HG02623 (cell line): ENCODE results near the gene VARS2.
"Not testable (repeated sequence)": the region's sequence is repeated elsewhere in the genome, so short reads cannot be mapped to it uniquely, and the experiment has no call there.

Experiments used
- ATAC-seq: cut with Tn5 transposase; IDR thresholded peaks from one replicate; pipeline ENCODE4 v1.9.1; 2021; ENCODE audit warnings: moderate library complexity; ENCODE audit not compliant: unreplicated experiment

VARS2 gene

DNA sequence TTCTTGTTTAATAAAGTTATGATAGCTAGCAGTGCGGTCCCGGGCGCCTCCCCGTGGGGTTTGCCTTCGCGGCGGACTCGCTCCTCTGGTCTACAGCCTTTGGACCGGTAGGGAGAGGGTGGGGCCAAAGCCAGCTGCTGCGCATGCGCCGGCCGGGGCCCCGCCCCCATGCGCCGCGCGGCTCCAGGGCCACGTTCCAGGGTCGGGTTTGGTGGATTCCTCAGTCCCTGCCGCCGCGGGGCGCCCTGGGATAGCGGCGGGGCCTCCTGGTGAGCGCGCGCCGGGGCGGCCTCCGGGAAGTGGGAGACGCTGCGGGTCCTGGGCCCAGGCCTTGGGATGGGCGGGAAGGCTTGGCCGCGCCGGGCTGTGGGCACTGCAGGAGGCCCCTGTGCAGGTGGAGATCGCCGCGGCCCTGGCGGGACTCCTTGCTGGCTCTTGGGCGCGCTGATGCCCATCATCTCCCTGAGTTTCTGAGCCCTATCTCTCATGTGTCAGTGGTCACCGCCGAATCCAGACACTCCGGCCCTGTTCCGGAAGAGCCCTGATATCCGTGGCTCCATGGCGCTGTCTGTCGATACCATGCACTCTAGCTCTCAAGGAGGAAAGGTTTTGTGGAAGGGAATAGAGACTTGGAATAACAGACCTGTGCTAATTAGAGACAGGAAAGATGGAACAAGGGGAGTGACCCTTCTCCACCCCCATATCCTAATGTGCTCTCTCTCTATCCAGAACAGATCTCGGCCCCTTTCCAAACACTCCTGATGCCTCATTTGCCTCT, at the start of gene VARS2:
TSS of gene VARS2 (plus strand) at position 163 of the 778 bp plus-strand sequence. CDS start at position 762, 599 bp downstream.
- peak; percentile 75 for ATAC-seq

DNA sequence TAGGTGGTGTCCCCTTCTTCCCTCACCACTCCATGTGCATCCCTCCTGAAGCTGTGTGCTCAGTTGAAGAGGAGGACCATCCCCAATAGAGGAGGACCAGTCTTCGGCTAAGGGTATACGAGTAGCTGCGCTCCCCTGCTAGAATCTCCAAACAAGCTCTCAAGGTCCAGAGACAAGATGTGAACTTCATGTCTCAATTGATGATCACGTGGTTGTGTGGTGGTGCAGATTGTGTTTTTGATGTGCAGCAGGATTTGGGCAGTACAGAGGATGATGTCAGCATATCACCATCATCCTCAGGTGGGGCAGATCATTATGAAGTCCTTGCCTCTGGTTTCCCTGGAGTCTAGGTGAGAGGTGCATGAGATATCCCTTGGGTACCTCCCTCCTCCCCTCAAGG, 49.7 kb upstream of the VARS2 start:
- ATAC-seq: no peak

DNA sequence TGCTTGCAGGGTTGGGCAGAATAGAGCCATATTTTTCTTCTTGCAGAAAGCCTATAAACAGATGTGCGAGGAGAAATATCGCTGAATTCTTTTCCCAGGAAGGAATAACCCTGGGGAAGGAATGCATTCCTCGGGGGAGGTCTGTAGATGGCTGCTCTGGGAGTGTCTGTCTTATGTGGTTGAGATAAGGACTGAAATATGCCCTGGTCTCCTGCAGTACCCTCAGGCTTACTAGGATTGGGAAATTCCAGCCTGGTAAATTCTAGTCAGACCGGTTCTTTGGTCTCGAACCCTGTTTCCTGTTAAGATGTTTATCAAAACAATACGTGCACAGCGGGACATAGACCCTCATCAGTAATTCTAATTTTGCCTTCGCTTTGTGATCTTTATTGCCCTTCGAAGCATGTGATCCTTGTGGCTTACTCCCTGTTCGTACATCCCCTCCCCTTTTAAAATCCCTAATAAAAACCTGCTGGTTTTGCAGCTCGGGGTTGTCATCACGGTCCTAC, 44.7 kb upstream of the VARS2 start:
- not testable (repeated sequence) for ATAC-seq

DNA sequence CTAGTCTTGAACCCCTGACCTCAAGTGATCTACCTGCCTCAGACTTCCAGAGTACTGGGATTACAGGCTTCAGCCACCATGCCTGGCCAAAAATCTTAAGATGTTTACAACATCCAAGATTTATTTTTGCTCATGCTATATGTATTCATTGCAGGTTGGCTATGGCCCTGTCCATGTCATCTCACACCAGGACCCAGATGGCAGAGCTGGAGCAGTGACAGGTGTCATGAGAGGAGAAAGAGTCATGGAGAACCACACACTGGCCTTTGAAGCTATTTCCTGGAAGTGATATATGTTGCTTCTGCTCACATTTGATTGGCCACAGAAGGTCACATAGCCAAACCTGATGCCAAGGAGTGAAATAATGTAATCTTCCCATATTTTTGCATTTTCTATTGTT, 43.5 kb upstream of the VARS2 start:
- no peak for ATAC-seq

DNA sequence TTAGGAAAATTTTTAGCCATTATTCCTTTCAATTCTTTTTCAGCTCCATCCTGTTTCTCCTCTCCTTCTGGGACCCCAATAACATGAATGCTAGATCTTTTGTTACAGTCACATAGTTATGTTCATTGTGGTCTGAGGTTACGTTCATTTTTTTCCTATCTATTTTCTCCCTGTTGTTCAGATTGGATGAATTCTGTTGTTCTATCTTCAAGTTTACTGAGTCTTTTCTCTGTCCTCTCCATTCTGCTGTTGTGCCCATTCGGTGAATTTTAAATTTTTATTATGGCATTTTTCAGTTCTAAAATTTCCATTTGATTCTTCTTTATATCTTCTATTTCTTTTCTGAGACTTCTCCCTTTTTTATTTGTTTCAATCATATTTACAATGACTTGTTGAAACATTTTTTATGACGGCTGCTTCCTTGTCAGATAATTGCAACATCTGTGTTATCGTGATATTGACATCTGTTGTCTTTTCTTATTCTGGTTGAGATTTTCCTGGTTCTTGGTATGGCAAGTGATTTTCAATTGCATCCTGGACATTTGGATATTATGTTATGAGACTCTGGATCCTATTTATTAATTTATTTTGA, 42.4 kb upstream of the VARS2 start:
- ATAC-seq: no peak

DNA sequence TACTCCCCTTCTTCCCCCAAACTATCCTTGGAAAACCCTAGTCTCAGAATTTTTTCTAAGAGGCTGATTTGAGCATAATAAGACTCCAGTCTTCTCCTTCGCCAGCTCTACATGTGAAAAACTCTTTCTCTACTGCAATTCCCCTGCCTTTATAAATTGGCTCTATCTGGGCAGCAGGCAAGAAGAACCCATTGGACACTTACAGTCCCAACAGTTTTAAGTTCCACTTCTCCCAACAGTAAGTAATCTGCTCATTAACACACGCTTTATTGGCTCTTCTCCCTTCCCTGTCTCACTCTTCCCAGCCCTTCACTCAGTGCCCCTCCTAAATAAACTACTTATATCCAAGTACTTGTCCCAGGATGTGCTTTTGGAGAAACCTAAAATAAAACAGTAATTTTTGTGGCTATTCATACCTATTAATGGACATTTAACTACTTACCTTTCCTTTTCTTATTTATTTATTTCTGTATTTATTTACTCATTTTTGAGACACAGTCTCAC, 40.8 kb upstream of the VARS2 start:
- ATAC-seq: no peak

DNA sequence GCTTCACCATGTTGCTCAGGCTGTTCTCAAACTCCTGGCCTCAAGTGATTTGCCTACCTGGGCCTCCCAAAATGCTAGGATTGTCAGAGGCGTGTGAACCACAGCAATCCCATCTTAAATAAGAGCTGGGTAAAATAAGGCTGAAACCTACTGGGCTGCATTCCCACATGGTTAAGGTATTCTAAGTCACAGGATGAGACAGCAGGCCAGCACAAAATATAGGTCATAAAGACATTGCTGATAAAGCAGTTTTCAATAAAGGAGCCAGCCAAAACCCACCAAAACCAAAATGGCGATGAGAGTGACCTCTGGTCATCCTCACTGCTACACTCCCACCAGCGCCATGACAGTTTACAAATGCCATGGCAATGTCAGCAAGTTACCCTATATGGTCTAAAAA, 40.2 kb upstream of the VARS2 start:
- ATAC-seq: not testable (repeated sequence)

DNA sequence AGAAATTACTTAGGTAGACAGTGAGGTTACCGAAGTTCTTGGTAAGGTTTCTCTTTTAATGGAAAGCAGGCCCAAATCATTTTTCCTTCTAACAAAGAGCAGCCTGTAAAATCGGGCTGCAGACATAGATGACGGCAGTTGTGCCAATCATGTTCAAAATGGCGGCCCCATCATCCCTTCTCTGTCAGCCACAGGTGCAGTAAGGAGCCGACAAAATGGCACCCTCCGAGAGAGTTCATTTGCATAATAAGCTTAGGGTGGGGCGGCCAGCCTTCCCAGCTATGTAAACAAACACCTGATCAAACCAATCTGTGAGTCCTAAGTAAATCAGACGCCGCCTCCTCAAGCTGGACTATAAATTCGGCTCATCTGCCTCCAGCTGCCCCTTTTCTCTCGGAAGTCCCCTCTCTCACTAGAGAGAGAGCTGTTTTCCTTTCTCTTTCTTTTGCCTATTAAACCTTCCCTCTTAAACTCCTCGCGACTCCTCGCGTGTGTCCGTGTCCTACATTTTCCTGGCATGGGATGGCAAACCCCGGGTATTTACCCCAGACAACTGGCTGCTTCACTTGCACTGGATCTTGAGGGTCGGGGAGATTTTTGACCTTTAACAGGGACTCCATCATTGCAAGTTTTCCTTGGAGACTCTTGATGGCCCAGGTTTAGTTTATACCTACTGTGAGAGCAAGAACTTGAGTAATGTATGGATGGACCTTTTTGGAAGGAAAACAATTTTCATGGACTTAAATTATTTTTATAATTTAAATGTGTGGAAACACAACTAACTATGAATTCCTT, 38.6 kb upstream of the VARS2 start:
- ATAC-seq: no peak

DNA sequence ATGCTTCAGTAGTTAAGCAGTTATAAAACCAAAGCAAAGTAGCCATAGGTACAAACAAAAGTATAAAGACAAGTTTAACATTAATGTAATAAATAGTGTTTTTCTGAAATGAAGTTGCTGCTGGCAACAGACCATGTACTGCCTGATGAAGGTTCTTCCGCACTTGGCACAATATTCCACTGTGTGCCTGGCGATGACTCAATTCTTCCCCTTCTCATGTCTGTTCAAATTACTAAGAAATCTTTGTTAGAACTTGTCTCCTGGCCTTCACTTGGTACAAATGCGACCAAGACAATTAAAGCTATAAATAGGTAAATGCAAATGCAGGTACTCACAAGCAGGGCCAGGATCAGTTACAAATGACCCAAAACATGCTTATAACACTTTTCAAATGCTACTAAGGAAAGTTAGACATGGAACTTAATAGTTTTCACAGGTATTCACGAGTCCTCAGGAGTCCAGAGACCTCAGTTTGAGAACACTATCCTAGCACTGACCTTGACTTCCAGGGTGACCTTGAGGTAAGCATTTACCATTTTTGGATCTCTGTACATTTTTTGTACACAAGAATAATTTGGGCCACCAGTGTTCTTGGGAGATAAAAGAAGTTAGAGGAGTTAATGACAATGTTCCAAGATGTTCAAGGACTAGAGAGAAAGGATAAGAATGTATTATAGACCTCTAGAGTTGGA, 37.9 kb upstream of the VARS2 start:
- ATAC-seq: no peak

DNA sequence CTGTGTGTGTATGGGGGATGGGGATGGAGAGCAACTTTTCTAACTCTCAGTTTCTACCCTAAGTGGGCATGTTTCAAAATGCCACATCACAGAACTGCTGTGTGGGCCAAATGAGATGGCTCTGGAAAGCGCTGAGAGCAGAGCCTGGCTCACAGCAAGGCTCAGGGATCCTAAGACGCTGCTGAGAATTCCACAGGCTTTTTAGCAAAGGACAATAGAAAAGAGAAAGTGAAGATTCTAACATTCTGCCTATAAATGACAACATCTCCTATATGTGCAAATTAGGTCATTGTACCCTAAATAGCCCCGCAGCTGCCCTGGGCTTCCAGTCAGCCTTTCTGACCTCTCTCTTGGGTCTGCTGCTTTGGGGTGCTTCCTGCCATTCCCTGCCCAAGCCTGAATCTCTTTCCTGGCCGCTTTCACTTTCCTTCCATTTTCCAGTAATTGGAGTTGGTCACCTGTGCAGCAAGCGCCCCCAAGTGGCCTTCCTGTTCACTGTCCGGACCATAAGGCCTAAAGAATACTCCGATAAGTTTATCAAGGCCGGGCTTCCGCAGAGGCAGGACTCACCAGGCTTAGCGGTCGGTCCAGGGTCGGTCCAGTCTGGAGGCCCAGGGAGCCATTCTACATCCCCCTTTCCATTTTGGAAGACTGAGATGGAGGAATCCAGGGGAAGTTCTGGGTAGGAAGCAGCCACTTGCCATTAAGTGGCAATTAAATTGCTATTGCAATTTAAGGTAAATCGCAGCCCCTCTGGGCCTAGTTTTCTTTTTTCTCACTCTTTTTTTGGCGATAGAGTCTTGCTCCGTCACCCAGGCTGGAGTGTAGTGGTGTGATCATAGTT, 36.4 kb upstream of the VARS2 start:
- no peak for ATAC-seq

DNA sequence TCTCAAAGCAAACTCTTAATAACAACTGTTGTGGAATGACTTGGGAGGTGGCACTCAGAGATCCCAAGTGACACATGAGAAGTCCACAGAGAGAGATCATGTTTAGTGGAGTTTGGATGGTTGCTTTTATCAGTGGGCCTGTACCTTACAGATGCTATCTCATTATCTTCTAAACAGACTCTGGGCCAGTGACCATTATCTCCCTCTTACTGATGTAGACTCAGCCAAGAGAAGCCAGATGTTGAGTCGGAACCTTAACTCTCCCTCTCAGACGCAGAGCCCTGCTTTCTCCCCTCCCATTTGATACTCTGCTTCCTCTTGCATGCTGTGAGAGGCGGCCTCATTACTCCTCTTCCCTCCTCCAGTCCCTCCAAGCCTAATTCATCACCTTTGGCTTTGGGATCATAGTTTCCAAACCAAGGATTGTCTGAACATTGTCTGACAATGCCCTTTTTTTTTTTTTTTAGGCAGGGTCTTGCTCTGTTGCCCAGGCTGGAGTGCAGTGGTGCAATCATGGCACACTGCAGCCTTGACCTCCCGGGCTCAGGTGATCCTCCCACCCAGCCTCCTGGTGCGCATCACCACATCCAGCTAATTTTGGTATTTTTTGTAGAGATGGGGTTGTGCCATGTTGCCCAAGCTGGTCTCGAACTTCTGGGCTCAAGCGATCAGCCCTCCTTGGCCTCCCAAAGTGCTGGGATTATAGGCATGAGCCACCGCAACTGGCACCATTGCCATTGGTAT, 34.2 kb upstream of the VARS2 start:
- no peak for ATAC-seq

DNA sequence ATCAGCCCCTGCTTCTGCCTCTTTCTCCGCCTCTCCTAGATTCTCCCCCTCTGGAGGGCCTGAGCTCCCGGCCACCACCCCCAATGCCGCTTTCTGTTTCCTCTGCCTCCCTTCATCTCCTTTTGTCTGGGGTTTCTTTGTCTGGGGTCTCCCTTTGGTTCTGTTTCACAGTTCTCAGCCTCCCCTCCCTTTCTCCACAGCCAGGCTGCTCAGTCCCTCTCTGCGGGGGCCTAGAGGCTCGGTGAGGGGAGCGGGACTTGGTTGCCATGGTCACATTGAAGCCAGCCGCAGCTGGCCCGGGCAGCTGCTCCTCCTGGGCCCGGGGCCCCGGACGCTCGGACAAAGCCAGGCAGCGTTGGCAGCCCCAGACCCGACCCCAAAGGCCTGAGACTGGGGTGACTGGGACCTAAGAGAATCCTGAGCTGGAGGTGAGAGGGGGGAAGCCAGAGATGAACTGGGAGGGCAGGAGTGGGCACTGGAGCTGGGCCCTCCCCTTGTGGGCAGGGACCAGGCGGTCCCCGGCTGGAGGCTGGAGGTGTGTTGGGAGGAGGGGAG, 33.3 kb upstream of the VARS2 start:
- ATAC-seq: no peak

DNA sequence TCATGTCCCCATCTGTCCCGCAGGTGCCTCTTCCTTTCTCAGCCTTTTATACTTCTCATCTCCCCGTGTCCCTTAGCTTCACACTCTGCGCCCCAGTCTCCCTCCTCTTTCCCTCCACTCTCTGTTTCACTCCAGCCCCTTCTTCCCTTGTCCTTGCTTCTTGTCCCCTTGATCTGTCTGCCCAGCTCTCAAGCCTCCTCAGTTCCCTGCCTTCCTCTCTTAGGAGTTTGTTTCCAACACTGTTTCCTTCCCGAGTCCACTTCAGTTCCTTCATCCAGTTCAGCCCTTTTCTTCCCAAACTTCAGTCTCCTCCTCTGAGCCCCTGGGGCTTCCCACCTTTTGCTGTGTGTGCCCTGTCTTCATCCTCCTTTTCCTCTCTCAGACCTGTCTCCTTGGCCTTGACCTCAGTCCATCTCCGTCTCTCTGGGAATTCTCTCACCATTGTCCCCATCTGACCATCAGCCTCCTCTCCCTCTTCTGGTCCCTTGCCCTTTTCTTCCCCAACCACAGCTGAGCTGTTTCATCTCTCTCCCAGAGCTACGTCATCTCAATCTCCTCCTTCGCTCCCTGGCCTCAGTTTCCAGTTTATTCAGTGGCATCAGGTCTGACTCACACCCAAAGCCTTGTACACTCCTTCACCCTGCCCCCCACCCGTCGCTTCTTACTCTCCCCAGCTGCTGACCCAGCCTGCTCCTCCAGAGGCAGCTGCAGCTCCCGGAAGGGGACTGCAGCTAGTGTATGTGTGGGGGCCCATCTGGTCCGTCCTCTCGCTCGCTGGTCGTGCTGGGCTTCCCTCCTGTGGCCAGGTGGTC, 32.4 kb upstream of the VARS2 start:
- ATAC-seq: no peak

DNA sequence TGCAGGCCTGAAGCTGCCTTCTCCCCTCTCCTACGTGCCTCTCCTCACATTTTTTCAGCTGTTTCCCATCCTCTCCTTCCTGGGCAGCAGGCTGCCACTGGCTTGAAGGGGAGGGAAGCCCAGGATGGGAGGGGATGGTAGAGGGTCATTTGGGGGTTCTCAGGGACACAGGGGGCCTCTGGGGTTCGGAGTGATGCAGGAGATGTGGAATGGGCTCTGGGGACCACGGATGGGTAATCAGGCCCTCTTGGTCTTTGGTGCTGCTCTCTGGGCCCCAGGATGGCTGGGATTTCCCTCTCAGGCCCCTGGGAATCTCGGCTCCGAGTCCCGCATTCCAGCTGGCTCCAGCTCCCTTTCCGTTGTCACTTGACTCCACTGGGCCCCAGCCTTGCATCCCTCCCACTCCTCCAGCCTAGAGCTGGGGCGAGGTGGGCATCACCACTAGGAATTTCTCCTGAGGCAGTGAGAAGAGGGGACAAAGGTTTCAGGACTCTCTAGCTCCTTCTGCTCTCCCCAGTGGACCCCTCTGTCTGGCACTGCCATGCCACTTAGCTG, 31.8 kb upstream of the VARS2 start:
- ATAC-seq: no peak

DNA sequence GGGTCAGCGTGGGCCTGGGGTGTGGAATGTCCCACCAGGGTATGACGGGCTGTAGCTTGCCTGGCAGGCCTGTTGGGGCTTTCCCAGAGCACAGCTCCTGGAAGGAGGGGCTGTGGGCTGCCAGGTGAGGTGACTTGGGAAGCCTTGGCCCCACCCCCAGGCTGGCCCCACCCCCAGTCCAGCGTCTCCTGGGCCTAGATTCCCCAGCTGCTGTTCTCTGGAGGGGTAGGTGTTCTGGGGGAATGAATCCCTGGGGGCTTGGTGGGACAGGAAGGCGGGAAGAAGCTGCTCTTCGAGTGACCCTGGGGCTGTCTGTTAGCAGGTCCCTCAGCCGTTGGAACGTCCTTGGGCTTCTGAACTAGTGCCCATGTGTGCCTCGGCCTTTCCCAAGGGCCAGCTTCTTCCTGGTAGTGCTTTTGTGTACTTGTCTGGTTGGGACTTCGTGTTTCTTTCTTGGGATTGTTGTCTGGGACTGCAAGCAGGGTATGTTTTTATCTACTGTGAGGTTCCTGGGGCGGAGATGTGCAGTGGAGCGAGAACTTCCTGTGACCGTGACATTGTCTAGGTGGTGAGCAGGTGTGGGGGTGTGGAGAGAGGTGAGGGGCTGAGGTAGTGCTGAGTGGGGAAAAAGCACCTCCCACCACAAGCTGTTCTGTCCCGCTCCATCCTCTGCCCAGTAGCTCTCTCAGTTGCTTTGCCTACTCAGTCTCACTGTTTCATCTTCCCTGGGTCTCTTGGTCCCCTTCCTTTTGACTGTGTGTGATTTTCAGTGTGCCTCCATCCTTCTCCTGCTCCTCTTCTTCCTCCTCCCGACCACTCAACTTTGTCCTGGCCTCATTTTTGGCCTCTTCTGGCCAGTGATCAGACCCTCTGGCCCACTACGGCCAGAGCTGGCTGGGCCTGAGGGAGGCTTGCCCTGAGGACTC, 31.0 kb upstream of the VARS2 start:
- ATAC-seq: no peak

DNA sequence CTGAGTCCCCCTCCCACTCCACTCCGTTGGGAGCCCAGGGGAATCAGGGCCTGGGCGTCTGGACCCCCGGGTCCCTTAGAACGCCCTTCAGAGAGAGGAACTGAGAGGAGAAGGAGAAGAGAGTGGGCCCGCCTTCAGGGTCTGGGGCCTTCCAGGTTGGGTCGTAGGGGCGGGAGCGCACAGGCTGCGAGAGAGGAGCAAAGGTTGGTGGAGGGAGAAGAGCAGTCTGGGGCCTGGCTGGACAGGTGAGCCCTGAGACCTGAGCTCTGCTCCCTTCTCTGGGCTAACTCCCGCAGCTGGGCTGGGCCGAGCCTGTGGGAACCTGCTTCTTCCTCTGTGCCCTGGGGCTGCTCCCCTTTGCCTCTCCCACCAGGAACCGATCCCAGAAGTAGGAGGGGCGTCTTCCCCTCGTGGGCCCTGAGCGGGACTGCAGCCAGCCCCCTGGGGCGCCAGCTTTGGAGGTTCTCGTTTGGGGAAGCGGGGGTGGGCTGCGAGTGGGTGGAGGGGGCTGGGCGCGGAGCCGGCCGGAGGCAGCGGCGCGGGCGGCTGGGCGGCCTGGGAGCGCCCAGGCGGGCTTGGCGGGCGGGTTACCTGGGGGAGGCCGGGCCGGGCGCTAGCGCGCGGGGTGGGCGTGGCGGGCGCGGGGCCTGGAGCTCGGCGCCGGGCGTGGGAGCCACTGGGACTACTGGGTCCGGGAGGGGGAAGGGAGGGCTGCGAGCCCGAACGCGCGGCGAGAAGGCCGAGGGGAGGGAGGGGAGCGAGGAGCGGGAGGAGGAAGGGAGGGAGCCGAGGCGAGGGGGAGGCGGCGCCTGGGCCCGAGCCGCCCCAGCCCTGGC, 30.1 kb upstream of the VARS2 start, which contains the start of gene DDR1:
TSS of gene DDR1 (plus strand) at position 835 of the 836 bp plus-strand sequence. CDS start 4,211 bp downstream, outside the sequence.
- ATAC-seq: no peak
